ENCODE measurements around the gene CLK4.

The CLK4 gene

DNA sequence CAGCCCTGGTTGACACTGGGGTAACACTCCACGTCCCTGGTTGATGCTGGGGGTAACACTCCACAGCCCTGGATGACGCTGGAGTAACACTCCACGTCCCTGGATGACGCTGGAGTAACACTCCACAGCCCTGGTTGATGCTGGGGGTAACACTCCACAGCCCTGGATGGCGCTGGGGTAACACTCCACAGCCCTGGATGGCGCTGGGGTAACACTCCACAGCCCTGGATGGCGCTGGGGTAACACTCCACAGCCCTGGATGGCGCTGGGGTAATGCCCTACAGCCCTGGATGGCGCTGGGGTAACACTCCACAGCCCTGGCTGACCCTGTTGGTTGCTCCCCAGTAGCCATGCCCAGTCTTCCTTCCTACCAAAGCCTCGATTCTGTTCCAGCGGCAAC, 41.4 kb downstream of the CLK4 start:
- DNase-seq = peak; percentile 54

DNA sequence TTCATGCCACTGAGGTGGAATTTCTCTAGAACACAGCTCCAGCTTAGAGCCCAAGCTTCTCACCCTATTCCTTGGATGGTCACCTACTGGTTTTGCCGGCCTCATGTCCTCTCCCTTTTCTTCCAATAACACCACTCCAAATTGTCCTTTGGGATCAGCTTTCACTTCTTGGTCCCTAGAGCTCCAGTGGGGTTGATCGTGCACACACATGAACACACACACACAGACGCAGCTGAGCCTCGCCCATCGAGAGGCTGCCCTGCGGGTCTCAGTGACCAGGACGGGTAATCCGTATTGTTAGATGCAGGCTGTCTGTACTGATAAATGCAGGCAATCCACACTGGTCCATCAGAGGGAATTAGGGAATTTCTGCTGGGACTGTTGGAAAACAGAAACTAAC, 43.6 kb downstream of the CLK4 start:
- no peak for DNase-seq

DNA sequence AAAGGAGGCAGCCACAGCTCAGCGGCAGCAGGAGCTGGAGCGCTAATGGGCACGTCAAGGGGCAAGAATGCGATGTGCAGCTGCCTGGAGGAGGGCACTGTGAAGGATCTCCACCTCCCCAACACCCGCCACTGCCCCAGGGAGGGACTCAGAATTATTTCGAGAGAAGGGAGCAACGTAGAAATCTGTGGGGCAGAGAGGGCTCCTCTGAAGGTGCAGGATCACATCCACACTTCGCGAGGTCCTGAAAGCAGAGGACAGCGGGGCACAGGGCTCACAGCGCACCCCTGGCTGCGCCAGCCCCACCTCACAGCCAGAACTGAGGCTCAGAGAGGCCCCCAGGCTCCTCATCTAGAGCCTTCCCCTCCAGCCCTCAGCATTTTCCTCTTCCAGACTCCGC, 44.6 kb downstream of the CLK4 start:
- no peak for DNase-seq

DNA sequence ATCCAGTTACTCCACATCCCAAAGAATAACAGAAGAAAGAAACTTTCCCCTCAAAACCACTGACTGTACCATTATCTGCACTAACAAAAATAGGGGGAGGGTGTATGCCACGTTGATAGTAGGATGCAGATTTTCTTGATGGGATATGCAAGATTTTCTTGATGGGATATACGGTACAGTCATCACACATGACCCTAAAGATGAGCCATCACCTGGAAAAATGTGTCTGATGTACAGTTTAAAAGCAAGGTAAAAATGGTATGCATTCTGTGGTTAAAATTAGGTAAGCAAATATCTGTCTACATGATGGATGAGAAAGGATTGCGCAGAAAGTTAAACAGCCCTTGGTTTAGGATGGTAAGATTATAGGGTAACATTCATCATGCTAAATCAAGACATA, 45.2 kb downstream of the CLK4 start:
- DNase-seq = no peak

DNA sequence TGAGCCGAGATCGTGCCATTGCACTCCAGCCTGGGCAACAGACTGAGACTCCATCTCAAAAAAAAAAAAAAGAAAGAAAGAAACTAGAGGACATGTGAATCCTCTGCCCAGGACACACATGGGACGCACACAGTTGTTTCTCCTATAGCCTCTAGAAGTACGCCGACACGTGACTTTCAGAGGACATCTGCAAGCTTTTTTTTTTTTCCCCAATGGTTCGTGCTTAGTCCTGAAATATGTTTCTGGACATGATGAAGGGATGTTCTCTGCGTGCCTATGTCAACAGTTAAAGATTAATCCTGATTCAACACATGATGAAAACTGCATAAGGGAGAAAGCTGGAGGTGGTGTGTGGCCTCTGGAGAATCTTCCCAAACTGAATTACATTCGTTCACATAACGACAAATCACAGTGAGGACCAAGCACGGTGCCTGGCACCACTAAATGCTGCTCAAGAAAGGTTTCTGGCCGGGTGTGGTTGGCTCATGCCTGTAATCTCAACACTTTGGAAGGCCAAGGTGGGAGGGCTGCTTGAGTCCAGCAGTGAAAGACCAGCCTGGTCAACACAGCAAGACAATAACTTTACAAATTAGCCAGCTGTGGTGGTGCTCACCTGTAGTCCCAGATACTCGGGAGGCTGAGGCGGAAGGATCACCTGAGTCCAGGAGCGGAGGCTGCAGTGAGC, 46.4 kb downstream of the CLK4 start:
- DNase-seq = no peak

DNA sequence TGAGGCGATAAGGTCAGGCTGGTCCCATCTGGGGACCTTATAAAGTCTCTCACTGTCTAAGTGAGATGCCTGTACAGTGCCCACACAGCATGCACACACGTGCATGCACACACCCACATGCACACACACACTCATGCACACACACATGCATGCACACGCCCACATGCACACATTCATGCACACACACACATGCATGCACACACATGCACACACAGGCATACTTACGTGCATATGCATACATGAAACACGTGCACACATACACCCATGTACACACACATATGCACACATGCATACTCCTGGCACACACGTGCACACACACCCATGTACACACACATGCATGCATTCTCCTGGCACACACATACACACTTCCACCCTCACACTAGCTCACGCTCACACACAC, 48.9 kb downstream of the CLK4 start:
- no peak for DNase-seq

DNA sequence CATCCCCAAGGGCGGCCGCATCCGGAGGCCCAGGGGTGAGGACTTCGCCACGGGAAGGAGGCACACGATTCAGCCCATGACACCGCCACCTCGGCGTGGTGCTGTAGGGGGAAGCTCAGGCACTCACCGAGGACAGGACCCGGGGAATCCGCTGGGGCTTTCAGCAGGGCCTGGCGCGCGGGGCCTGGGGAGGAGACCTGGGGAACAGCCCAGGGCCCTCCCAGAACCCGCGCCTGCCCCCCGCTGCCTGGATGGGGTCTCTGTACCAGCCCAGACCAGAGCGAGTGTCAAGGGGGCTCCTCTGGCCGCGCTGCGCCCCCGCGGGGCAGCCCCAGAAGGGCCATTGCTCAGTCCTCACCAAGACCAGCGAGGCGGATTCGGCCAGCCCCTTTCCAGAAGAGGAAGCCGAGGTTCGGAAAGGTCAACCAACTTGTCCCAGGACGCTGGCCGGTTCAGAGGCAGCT, 49.4 kb downstream of the CLK4 start:
- no peak for DNase-seq

DNA sequence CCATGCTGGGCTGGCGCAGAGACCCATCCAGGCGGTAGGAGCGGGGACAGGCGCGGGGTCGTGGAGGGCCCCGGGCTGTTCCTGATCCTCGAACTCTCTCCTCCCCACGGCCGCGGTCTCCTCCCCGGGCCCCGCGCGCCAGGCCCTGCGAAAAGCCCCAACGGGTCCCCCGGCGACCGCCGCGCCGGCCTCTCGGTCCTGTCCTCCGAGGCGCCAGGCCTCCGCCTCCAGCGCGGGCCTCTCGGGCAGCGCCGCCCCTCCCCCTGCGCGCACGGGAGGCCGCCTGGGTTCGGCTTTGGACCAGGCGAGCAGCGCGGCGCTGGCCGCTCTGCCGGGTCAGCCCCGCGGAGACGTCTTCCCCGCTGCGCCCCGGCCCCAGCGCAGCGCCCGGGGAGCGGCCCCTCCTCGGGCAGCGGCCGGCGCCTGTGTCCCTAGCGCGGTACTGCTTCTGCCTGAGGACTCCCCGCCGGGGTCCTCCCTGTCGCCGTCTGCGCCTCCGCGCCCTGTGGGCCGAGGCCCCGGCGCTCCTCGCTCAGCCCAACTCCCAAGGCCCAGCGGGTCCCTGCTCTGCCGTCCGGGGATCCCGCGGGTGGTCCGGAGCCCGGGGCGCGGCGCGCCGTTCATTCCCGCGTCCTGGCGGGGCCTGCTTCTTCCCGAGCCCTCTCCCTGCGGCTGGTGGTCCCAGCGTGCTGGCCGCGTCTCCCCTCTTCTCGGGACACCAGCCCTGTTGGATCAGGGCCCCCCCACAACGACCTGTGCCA, 50.1 kb downstream of the CLK4 start:
- DNase-seq = no peak

DNA sequence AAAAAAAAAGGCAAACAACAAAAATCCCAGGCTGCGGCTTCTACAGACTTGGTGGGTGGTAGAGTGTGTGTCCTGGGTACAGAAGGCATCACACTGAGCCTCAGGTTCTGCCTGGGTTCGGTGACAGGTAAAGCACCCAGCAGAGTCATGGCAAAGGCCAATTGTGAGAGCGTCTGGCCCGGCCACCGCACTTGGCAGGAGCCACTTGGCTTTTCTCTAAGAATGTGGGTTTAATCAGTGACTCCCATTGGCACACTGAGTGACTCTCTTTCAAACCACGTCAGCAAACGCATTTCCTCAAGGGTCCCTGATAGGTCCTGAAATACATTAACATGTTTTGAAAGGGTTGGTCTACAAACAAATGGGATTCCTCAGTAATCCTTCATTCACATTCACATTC, 53.6 kb downstream of the CLK4 start:
- DNase-seq = no peak

DNA sequence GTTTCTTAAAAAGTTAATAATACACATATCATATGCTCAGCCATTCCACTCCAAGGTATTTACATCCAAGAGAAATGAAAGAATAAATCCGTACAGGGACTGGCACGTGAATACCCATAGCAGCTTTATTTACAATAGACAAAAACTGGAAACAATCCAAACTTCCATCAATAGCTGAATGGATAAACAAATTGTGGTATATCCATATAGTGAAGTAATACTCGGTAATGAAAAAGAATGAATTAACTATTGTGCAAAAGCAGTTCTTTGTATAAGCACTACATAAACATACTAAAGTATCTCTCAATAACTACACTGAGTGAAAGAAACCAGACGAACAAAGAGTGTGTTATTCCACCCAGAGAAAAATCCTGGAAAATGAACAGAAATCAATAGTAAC, 54.2 kb downstream of the CLK4 start:
- DNase-seq = no peak

DNA sequence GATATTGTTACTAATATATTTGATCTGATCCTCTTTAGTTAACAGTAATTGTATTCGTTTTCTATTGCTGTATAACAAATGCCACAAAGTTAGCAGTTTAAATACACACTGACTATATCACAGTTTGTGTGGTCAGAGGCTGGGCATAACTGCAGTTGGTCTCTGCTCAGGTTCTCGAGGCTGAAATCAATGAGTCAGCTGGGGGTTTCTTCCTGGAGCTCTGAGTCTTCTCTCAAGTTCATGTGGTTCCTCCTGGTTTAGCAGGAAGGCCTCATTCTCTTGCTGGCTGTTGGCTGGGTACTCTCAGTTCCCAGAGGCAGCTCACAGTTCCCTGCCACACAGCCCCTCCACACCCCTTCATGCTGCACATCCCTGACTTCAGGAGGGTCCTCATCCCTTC, 57.4 kb downstream of the CLK4 start:
- DNase-seq = no peak

DNA sequence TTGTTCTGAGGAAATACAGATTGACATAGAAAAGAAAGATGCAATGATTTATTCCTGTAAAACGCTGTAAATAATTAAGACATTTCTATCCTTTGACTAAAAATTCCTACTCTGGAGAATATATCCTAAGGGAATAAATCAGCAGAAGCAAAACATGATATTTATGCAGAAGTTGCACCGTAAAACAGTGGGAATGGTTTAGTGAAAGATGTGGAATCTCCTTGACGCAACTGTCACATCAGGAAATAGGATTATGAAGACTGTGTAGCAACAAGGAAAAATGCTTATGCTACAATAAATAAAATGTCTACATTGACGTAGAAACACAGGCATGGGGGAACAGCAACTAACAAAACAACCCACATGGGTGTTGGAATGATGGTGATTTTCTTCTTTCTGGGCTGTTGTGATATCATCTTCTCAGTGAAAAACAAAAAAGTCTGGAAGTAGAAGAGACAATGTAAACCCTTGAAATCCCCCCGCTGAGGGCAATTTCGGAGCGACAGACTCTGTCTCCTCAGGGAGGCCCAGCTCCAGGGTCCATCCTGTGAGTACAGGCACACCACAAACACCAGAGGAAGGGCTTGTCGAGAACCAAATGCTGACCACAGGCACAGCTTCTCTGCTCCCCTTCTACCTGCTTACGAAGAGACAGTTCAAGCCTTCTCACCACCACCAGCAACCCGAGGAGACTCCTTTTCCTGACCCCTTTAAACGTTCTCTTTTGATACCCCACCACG, 61.9 kb downstream of the CLK4 start:
- DNase-seq = no peak

DNA sequence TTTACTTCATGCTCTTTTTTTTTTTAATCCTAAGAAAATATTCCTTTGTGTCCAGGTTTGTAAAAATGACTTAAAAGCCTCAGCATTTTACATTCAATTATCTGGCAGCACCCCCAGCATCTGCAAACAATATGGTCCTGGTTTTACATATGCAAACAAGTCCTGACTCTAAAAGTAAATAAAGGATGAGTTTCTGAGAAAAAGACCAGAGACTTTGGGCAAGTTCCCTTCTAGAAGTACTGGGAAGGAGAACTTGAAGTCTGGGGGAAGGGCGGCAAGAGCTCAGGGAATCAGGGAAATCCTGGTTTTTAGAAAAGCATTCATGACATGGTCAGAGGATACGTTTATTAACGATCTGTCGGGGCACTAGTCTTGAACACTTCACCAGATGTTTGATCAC, 62.5 kb downstream of the CLK4 start:
- DNase-seq = no peak

DNA sequence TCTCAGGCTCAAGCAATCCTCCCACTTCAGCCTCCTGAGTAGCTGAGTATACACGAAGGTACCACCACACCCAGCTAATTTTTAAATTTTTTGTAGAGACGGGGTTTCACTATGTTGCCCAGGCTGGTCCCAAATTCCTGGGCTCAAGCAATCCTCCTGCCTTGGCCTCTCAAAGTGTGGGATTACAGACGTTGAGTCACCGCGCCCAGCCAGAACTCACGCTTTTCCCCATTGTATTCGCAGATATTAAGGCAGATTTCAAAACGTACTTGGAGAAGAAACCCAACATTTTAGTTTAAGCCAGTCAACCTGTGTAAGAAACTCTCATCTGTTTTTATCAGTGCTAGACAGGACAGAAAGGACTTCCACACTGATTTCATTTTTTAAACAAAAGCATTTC, 63.2 kb downstream of the CLK4 start:
- DNase-seq = no peak

DNA sequence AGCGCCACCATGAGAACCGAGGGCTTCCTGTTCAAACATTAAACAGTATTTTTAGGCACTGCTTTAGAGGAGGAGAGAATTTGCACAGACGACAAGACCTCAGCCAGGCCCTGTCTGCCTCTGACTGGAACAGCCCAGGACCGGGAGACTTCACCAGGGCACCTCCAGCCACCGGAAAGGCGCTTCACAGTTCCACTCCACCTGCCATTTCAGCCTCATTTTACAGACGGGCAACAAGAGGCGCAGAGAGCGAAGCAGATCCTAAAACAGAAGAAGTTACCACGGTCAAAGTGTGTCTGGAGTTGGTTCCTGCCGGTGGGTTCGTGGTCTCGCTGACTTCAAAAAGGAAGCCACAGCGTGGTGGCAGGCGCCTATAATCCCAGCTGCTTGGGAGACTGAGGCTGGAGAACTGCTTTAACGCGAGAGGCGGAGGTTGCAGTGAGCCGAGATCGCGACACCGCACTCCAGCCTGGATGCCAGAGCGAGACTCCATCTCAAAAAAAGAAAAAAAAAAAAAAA, 65.0 kb downstream of the CLK4 start:
- no peak for DNase-seq

DNA sequence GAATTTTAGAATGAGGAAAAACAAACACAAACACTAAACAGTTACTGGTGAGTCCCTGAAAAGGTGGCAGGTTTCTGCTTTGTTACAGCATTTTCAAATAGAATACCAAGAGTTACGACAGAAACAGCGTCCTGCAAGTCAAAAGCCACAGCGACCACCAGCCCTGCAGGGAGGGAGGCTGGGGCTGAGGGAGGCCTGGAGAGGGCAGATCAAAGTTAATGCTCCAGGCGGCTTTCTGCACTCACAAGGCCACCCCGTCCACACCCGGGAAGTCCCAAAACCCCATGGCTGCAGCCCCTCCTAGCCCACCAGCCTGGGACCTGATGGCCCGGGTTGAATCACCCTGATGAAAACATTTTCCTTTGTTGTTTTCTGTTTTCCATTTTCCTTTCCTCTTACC, 65.9 kb downstream of the CLK4 start:
- no peak for DNase-seq

DNA sequence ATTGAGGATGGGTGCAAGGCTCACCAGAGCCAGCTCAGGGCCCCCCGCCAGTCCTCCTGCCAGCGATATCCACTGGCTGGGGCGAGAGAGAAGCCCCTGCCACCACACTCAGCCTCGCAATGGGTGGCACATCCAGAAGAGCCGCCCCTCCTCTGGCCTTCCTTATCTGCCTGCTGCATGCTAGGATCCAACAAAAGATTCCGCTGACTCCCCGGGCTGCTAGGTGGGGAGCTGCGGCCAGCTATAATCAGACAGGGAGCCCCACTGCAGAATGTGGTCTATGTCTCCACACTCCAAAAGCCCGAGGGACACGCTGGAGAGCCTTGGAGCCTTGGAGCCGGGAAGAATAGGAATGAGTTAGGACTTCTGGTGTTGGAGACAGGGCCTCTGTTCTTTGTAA, 69.4 kb downstream of the CLK4 start:
- DNase-seq = no peak

DNA sequence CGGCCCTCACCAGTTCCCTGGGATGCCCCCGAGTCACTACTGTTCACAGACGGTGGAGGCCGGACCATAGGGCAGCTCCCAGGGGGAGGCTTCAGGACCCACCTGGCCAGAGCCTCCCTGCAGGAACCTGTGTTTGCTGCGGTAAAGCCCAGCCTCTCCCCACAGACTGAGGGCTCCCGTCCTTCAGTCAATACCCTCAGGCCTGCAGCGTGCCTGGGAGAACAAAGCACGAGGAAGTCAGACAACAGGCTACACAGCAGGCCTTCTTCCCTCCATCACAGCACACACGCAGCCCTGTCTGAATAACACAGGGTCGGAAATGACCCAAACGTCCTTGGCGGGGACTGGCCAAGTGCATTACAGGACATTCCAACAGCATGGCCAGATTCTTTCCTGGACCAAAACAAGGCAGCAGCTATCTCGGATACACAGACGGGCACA, 71.1 kb downstream of the CLK4 start:
- DNase-seq = no peak

DNA sequence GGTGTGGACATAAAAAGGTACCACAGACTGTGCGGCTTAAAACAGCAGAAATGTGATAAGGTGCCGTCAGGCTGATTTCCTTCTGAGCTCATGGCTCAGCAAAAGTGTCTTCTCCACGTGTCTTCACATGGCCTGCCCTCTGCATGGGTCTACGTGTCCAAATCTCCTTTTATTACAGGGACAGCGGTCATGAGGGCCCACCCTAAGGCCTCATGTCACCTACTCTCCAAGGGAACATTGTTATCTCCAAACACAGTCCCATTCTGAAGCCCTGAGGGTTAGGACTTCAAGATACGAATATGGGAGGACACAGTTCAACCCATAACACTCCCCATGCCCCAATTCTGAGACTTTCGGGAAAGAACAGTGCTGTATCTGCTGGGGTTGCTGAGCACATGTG, 71.8 kb downstream of the CLK4 start:
- no peak for DNase-seq

DNA sequence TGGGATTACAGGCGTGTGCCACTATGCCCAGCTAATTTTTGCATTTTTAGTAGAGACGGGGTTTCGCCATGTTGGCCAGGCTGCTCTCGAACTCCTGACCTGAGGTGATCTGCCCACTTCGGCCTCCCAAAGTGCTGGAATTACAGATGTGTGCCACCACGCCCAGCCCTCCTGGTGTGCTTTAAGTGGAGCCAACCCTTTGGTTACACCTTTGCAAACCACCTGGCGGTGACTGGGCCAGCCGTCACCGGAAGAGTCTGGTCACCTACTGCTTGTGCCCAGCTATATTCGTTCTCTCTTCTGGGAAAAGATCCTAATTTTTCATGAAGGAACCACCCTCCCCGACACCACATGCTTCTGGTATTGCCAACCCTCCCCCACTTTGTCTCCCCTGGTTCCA, 72.5 kb downstream of the CLK4 start:
- no peak for DNase-seq

DNA sequence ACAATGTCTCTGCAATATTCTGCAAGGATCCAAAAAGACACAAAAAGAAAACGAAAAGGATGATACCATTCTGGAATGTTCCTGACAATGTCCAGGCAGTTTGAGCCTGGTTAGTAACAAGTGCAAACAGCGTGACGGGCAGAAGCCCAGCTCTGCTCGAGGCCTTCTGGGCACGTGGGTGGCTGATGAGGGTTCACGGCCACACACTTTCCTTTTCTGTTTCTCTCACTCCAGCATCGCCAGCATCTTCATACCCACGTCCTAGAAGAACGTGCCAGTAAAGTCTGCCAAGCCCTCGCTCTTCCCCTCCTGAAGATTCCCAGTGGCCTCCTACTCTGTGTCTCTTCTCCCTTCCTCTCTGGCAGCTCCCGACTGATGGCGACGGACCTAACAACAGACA, 73.3 kb downstream of the CLK4 start:
- DNase-seq = no peak

Measured in activated CD4-positive, alpha-beta T cell treated with anti-CD3 and anti-CD28 coated beads for 48 hours (primary cell).